ENCODE results near the gene ZMAT5. TPM values are rescaled to one million over a fixed set of nuclear protein-coding genes. Genes with fewer than 3 reads are reported as not detected.
A peak's percentile ranks its signal among the peaks of the same experiment; 100 is the strongest.

Gene ZMAT5
- total and polyA plus RNA-seq, 2 donors from 2014 or later: 21.3 to 47.7 TPM

DNA sequence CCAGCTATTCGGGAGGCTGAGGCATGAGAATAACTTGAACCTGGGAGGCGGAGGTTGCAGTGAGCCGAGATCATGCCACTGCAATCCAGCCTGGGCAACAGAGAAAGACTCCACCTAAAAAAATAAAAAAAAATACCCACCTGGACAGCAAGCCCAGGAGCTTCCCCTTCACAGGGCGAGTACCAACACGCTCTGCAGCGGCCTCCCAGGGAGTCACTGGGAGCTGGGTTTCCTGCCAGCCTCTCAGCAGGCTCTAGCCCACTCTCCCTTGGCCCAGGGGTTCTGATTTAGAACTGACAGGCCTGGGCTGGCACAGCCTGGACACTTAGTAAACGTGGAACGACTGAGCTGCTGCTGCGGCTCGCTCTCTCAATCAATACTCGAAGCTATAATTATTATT lies 49.0 kb downstream of the ZMAT5 start:
- Histone ChIP-seq H3K27me3 (ENCODE audit: control insufficient read depth, insufficient read depth, low read length) (peaks cover 6% of the 10 kb centered on the region), H3K4me1 (ENCODE audit: control insufficient read depth in 2 of 3, insufficient read depth in 2 of 3, low read depth in 1 of 3, low read length in 3 of 3) (peaks cover 0 to 3% (median 0%) of the 10 kb centered on the region in 3 donors), H3K27ac (ENCODE audit: low read depth in 2 of 2, low read length in 2 of 2) (no peak overlapping the region), H3K4me3 (ENCODE audit: low read length in 3 of 3) (no peak overlapping the region), H3K36me3 (ENCODE audit: control insufficient read depth in 2 of 3, insufficient read depth in 3 of 3, low read length in 3 of 3) (no peaks in the 10 kb centered on the region), H3K9me3 (ENCODE audit: control insufficient read depth in 2 of 3, insufficient read depth in 1 of 3, low read length in 3 of 3) (no peaks in the 10 kb centered on the region), H3K9ac (ENCODE audit: low read length in 3 of 3) (no peak overlapping the region)
- TF ChIP-seq CTCF (IDR thresholded peaks at IDR 0.05; ENCODE audit: borderline replicate concordance, extremely low read depth, insufficient read depth): no peak
- DNase-seq (no peak), FAIRE-seq (no peak)
- intact Hi-C loops (cut with DNase I): no loop called here

DNA sequence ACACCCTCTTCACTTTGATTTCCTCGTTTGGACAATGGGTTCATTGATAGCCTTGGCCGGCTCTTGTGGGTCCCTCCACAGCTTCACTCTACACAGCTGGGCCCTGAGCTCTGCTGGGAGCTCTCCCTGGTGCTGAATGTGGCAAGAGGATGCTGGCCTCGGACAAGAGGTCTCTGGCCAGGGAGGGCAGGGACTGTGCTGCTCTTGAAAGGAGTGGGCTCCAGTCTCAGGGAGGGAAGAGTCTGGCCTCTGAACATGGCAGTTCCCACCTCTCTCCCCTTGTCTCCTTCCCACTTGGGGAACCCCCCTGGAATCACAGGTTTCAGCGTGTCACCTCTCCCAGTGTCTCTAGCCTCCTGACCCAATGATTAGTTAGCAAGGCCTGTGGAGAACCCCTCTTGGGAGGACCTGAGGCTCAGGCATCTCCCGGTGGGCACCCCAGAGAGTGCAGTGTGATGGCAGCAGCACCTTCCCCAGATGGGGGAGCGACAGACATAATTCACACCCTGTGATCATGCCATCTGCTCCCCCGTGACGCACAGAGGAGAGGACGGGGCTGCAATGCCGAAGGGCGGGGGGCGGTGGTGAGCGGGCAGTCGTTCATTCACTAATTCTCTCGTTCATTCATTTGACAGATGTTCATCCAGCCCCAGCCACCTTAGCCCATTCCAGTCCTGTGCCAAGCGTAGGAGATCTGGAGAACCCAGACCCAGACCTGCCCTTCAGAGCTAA lies 49.8 kb downstream of the ZMAT5 start:
- Histone ChIP-seq H3K27ac (ENCODE audit: low read depth in 2 of 2, low read length in 2 of 2) (no peak overlapping the region), H3K4me3 (ENCODE audit: low read length in 3 of 3) (no peak overlapping the region), H3K4me1 (ENCODE audit: control insufficient read depth in 2 of 3, insufficient read depth in 2 of 3, low read depth in 1 of 3, low read length in 3 of 3) (peaks cover 0 to 3% (median 0%) of the 10 kb centered on the region in 3 donors), H3K27me3 (ENCODE audit: control insufficient read depth, insufficient read depth, low read length) (peaks cover 6% of the 10 kb centered on the region), H3K36me3 (ENCODE audit: control insufficient read depth in 2 of 3, insufficient read depth in 3 of 3, low read length in 3 of 3) (no peaks in the 10 kb centered on the region), H3K9ac (ENCODE audit: low read length in 3 of 3) (no peak overlapping the region), H3K9me3 (ENCODE audit: control insufficient read depth in 2 of 3, insufficient read depth in 1 of 3, low read length in 3 of 3) (no peaks in the 10 kb centered on the region)
- no peak for TF ChIP-seq CTCF (IDR thresholded peaks at IDR 0.05; ENCODE audit: borderline replicate concordance, extremely low read depth, insufficient read depth)
- intact Hi-C loops (cut with DNase I): no loop called here
- DNase-seq (peak in 4 of 5 donors; percentile 84 to 94 (median 90)), FAIRE-seq (no peak)

- H3K4me3 ChIP-seq (ENCODE audit: low read length in 3 of 3): no peak overlapping the region
- no peak overlapping the region for H3K9ac ChIP-seq (ENCODE audit: low read length in 3 of 3)
- intact Hi-C loops (cut with DNase I): no loop called here
- no peaks in the 10 kb centered on the region for H3K36me3 ChIP-seq (ENCODE audit: control insufficient read depth in 2 of 3, insufficient read depth in 3 of 3, low read length in 3 of 3)
- no peak overlapping the region for H3K27ac ChIP-seq (ENCODE audit: low read depth in 2 of 2, low read length in 2 of 2)
- no peak for FAIRE-seq
- no peaks in the 10 kb centered on the region for H3K9me3 ChIP-seq (ENCODE audit: control insufficient read depth in 2 of 3, insufficient read depth in 1 of 3, low read length in 3 of 3)
- DNase-seq: no peak
- TF ChIP-seq CTCF (IDR thresholded peaks at IDR 0.05; ENCODE audit: borderline replicate concordance, extremely low read depth, insufficient read depth): no peak
- peaks cover 3% of the 10 kb centered on the region for H3K27me3 ChIP-seq (ENCODE audit: control insufficient read depth, insufficient read depth, low read length)
- H3K4me1 ChIP-seq (ENCODE audit: control insufficient read depth in 2 of 3, insufficient read depth in 2 of 3, low read depth in 1 of 3, low read length in 3 of 3): peaks cover 0 to 4% (median 0%) of the 10 kb centered on the region in 3 donors
These were observed 51.1 kb downstream of the ZMAT5 start for GRCh38 chr22:29715705-29716104.
